Measurements from ENCODE around the gene G6PC3.

DNA sequence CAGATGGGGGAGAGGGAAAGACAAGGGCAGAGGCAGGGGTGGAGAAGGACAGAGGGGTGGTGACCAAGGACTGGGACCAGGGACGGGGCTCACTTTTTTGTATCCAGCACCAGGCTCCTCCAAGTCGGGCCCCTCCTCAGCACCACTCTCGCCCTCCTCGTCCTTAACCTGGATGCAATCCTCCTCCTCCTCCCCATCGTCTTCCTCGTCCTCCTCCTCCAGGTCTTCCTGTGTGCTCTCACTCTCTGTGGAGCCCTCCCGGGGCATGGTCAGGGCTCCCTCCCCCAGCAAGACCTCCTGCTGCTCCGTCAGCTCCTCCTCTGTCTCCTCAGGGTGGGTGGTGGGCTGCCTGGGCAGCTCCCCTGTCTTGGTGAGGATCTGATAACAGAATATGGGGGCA, 16.8 kb downstream of the G6PC3 start:
- TF ChIP-seq, protein P1, sequence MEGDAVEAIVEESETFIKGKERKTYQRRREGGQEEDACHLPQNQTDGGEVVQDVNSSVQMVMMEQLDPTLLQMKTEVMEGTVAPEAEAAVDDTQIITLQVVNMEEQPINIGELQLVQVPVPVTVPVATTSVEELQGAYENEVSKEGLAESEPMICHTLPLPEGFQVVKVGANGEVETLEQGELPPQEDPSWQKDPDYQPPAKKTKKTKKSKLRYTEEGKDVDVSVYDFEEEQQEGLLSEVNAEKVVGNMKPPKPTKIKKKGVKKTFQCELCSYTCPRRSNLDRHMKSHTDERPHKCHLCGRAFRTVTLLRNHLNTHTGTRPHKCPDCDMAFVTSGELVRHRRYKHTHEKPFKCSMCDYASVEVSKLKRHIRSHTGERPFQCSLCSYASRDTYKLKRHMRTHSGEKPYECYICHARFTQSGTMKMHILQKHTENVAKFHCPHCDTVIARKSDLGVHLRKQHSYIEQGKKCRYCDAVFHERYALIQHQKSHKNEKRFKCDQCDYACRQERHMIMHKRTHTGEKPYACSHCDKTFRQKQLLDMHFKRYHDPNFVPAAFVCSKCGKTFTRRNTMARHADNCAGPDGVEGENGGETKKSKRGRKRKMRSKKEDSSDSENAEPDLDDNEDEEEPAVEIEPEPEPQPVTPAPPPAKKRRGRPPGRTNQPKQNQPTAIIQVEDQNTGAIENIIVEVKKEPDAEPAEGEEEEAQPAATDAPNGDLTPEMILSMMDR (IDR thresholded peaks at IDR 0.05; ENCODE audit: insufficient read depth, low read length): no peak
- TF ChIP-seq POLR2AphosphoS5 (IDR thresholded peaks at IDR 0.05; ENCODE audit: low read depth) (no peak), SPI1 (IDR thresholded peaks at IDR 0.05; ENCODE audit: borderline replicate concordance, low read depth) (no peak), GABPA (IDR thresholded peaks at IDR 0.05; ENCODE audit: low read depth) (no peak)
- TF ChIP-seq, protein P2, sequence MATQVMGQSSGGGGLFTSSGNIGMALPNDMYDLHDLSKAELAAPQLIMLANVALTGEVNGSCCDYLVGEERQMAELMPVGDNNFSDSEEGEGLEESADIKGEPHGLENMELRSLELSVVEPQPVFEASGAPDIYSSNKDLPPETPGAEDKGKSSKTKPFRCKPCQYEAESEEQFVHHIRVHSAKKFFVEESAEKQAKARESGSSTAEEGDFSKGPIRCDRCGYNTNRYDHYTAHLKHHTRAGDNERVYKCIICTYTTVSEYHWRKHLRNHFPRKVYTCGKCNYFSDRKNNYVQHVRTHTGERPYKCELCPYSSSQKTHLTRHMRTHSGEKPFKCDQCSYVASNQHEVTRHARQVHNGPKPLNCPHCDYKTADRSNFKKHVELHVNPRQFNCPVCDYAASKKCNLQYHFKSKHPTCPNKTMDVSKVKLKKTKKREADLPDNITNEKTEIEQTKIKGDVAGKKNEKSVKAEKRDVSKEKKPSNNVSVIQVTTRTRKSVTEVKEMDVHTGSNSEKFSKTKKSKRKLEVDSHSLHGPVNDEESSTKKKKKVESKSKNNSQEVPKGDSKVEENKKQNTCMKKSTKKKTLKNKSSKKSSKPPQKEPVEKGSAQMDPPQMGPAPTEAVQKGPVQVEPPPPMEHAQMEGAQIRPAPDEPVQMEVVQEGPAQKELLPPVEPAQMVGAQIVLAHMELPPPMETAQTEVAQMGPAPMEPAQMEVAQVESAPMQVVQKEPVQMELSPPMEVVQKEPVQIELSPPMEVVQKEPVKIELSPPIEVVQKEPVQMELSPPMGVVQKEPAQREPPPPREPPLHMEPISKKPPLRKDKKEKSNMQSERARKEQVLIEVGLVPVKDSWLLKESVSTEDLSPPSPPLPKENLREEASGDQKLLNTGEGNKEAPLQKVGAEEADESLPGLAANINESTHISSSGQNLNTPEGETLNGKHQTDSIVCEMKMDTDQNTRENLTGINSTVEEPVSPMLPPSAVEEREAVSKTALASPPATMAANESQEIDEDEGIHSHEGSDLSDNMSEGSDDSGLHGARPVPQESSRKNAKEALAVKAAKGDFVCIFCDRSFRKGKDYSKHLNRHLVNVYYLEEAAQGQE (IDR thresholded peaks at IDR 0.05; ENCODE audit: insufficient replicate concordance, low read depth): no peak
